ENCODE measurements around the gene NLK. TPM values are rescaled to one million over a fixed set of nuclear protein-coding genes. Genes with fewer than 3 reads are reported as not detected.

The NLK gene
- total RNA-seq, 1 experiment from 2014 or later, result 40.3 TPM

DNA sequence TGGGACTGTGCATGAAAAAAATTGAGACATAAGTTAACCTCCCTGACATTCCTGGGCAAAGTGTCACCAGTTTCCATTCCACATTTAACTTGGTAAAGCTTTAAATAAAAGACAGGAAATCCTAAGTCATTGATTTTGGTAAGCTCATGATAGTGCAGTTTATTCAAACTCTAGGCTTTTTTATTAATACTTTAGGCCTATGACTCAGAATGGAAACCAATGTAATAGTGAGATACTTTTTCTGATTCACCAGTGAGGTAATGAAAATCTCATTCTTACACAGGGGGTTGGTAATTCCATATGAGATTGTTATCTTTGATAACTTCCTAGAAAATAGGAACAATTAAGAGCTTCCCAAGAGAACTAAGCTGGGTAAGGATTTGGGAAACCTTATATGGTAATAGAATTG lies 91.1 kb downstream of the NLK start (continued):
- TF ChIP-seq, protein P1, sequence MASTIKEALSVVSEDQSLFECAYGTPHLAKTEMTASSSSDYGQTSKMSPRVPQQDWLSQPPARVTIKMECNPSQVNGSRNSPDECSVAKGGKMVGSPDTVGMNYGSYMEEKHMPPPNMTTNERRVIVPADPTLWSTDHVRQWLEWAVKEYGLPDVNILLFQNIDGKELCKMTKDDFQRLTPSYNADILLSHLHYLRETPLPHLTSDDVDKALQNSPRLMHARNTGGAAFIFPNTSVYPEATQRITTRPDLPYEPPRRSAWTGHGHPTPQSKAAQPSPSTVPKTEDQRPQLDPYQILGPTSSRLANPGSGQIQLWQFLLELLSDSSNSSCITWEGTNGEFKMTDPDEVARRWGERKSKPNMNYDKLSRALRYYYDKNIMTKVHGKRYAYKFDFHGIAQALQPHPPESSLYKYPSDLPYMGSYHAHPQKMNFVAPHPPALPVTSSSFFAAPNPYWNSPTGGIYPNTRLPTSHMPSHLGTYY (CRISPR knock-in tag; IDR thresholded peaks at IDR 0.05), result no peak
- TF ChIP-seq, protein P2, sequence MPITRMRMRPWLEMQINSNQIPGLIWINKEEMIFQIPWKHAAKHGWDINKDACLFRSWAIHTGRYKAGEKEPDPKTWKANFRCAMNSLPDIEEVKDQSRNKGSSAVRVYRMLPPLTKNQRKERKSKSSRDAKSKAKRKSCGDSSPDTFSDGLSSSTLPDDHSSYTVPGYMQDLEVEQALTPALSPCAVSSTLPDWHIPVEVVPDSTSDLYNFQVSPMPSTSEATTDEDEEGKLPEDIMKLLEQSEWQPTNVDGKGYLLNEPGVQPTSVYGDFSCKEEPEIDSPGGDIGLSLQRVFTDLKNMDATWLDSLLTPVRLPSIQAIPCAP (CRISPR knock-in tag; IDR thresholded peaks at IDR 0.05), result no peak
- TF ChIP-seq ZNF396 (CRISPR knock-in tag; IDR thresholded peaks at IDR 0.05; ENCODE audit: borderline replicate concordance) (no peak), NFATC4 (CRISPR knock-in tag; IDR thresholded peaks at IDR 0.05) (no peak), ATF1 (CRISPR knock-in tag; IDR thresholded peaks at IDR 0.05) (no peak), ZNF423 (CRISPR knock-in tag; IDR thresholded peaks at IDR 0.05) (no peak), NR1H2 (CRISPR knock-in tag; IDR thresholded peaks at IDR 0.05) (no peak), HMGA2 (CRISPR knock-in tag; IDR thresholded peaks at IDR 0.05) (no peak), ZBTB21 (CRISPR knock-in tag; IDR thresholded peaks at IDR 0.05; ENCODE audit: borderline replicate concordance) (no peak), SP1 (CRISPR knock-in tag; conservative IDR thresholded peaks at IDR 0.05) (no peak), ELF4 (CRISPR knock-in tag; IDR thresholded peaks at IDR 0.05; ENCODE audit: low read depth) (no peak)
- TF ChIP-seq, protein P3, sequence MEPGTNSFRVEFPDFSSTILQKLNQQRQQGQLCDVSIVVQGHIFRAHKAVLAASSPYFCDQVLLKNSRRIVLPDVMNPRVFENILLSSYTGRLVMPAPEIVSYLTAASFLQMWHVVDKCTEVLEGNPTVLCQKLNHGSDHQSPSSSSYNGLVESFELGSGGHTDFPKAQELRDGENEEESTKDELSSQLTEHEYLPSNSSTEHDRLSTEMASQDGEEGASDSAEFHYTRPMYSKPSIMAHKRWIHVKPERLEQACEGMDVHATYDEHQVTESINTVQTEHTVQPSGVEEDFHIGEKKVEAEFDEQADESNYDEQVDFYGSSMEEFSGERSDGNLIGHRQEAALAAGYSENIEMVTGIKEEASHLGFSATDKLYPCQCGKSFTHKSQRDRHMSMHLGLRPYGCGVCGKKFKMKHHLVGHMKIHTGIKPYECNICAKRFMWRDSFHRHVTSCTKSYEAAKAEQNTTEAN (CRISPR knock-in tag; IDR thresholded peaks at IDR 0.05), result no peak
- TF ChIP-seq, protein P4, sequence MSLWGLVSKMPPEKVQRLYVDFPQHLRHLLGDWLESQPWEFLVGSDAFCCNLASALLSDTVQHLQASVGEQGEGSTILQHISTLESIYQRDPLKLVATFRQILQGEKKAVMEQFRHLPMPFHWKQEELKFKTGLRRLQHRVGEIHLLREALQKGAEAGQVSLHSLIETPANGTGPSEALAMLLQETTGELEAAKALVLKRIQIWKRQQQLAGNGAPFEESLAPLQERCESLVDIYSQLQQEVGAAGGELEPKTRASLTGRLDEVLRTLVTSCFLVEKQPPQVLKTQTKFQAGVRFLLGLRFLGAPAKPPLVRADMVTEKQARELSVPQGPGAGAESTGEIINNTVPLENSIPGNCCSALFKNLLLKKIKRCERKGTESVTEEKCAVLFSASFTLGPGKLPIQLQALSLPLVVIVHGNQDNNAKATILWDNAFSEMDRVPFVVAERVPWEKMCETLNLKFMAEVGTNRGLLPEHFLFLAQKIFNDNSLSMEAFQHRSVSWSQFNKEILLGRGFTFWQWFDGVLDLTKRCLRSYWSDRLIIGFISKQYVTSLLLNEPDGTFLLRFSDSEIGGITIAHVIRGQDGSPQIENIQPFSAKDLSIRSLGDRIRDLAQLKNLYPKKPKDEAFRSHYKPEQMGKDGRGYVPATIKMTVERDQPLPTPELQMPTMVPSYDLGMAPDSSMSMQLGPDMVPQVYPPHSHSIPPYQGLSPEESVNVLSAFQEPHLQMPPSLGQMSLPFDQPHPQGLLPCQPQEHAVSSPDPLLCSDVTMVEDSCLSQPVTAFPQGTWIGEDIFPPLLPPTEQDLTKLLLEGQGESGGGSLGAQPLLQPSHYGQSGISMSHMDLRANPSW (CRISPR knock-in tag; conservative IDR thresholded peaks at IDR 0.05; ENCODE audit: low read depth), result no peak
- TF ChIP-seq, protein P5, sequence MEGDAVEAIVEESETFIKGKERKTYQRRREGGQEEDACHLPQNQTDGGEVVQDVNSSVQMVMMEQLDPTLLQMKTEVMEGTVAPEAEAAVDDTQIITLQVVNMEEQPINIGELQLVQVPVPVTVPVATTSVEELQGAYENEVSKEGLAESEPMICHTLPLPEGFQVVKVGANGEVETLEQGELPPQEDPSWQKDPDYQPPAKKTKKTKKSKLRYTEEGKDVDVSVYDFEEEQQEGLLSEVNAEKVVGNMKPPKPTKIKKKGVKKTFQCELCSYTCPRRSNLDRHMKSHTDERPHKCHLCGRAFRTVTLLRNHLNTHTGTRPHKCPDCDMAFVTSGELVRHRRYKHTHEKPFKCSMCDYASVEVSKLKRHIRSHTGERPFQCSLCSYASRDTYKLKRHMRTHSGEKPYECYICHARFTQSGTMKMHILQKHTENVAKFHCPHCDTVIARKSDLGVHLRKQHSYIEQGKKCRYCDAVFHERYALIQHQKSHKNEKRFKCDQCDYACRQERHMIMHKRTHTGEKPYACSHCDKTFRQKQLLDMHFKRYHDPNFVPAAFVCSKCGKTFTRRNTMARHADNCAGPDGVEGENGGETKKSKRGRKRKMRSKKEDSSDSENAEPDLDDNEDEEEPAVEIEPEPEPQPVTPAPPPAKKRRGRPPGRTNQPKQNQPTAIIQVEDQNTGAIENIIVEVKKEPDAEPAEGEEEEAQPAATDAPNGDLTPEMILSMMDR (IDR thresholded peaks at IDR 0.05), result no peak

DNA sequence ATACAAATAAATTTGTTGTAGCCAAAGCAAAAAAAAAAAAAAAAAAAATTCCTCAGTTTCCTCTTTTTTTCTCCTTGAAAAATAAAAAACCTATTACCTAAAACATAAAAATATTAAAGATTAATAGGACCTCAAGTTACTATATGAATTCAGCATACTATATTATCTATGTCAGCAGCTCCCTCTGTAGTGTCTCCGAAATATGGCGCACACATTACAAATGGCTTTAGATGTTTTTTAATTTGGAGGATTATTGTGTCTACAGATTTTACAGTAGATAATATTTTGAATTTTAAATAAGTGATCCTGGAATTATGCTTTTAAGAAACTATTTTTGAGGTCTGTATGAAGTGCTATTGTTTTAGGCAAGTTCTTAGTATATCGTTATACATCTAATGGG lies 94.4 kb downstream of the NLK start:
- Mint-ChIP-seq H3K4me3 (no peak overlapping the region), H3K9me3 (no peaks in the 10 kb centered on the region), H3K4me1 (no peaks in the 10 kb centered on the region), H3K27me3 (ENCODE audit: low read depth) (no peaks in the 10 kb centered on the region), H3K36me3 (peaks cover 24% of the 10 kb centered on the region), H3K27ac (no peak overlapping the region)
- DNase-seq (ENCODE audit: low spot score), result no peak
- ATAC-seq, result no peak
- TF ChIP-seq ZNF416 (CRISPR knock-in tag; IDR thresholded peaks at IDR 0.05) (no peak), ETV6 (CRISPR knock-in tag; IDR thresholded peaks at IDR 0.05) (no peak), TEAD1 (CRISPR knock-in tag; IDR thresholded peaks at IDR 0.05) (no peak), GABPB1 (CRISPR knock-in tag; IDR thresholded peaks at IDR 0.05) (no peak)
- ChIA-PET POLR2A (no interaction called here), CTCF (no interaction called here)

DNA sequence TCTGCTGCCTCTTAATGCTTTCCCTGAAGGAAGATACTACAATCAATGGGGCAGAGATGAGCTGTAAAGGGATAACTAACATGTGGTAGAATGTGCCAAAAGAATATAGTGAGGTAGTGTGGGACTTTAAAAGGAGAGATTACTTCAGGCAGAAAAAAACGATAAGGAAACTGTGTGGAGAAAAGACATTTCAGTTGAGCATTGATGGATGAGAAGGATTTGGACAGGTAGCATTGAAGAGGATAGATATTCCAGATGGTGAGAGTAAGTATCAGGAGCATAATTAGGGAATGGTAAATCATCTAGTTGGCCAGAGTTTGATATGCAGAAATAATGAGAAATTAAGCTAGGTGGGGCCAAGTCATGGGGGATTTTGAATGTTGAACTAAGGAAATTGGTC lies 97.3 kb downstream of the NLK start:
- DNase-seq (ENCODE audit: low spot score) (no peak), ATAC-seq (no peak)
- H3K36me3 Mint-ChIP-seq, result peaks cover 9% of the 10 kb centered on the region; the same call in 1 of the 2 replicates
- CTCF ChIA-PET, result no interaction called here
- no peaks in the 10 kb centered on the region for H3K9me3 Mint-ChIP-seq
- POLR2A ChIA-PET, result no interaction called here
- H3K4me1 Mint-ChIP-seq, result no peaks in the 10 kb centered on the region
- H3K27me3 Mint-ChIP-seq (ENCODE audit: low read depth), result no peaks in the 10 kb centered on the region
- H3K4me3 Mint-ChIP-seq, result no peak overlapping the region
- no peak overlapping the region for H3K27ac Mint-ChIP-seq
- TF ChIP-seq ZNF396 (CRISPR knock-in tag; IDR thresholded peaks at IDR 0.05; ENCODE audit: borderline replicate concordance), result no peak
- no peak for TF ChIP-seq NR1H2 (CRISPR knock-in tag; IDR thresholded peaks at IDR 0.05)
- TF ChIP-seq KAT7 (CRISPR knock-in tag; IDR thresholded peaks at IDR 0.05; ENCODE audit: borderline replicate concordance), result no peak
- TF ChIP-seq ZNF121 (CRISPR knock-in tag; IDR thresholded peaks at IDR 0.05), result no peak
- TF ChIP-seq, protein P6, sequence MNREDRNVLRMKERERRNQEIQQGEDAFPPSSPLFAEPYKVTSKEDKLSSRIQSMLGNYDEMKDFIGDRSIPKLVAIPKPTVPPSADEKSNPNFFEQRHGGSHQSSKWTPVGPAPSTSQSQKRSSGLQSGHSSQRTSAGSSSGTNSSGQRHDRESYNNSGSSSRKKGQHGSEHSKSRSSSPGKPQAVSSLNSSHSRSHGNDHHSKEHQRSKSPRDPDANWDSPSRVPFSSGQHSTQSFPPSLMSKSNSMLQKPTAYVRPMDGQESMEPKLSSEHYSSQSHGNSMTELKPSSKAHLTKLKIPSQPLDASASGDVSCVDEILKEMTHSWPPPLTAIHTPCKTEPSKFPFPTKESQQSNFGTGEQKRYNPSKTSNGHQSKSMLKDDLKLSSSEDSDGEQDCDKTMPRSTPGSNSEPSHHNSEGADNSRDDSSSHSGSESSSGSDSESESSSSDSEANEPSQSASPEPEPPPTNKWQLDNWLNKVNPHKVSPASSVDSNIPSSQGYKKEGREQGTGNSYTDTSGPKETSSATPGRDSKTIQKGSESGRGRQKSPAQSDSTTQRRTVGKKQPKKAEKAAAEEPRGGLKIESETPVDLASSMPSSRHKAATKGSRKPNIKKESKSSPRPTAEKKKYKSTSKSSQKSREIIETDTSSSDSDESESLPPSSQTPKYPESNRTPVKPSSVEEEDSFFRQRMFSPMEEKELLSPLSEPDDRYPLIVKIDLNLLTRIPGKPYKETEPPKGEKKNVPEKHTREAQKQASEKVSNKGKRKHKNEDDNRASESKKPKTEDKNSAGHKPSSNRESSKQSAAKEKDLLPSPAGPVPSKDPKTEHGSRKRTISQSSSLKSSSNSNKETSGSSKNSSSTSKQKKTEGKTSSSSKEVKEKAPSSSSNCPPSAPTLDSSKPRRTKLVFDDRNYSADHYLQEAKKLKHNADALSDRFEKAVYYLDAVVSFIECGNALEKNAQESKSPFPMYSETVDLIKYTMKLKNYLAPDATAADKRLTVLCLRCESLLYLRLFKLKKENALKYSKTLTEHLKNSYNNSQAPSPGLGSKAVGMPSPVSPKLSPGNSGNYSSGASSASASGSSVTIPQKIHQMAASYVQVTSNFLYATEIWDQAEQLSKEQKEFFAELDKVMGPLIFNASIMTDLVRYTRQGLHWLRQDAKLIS (CRISPR knock-in tag; IDR thresholded peaks at IDR 0.05; ENCODE audit: borderline replicate concordance), result no peak
- no peak for TF ChIP-seq CREB1 (CRISPR knock-in tag; IDR thresholded peaks at IDR 0.05)
- TF ChIP-seq ETV6 (CRISPR knock-in tag; IDR thresholded peaks at IDR 0.05), result no peak
- TF ChIP-seq, protein P2 (CRISPR knock-in tag; IDR thresholded peaks at IDR 0.05), result no peak
- no peak for TF ChIP-seq RORB (CRISPR knock-in tag; IDR thresholded peaks at IDR 0.05)
